Tibial nerve (tissue), 4 donors: ENCODE results near the gene TMEM98.

Experiments
- EP300 ChIP-seq, 2 donors: sonication (generic); formaldehyde crosslinking; IDR thresholded peaks; one replicate each; pipeline ENCODE4 v1.6.1; 2017; ENCODE audit warnings: antibody characterized with exemption in 2 of 2, mild to moderate bottlenecking in 1 of 2
- POLR2A ChIP-seq, 2 donors: fragments of 450-650 bp; IDR thresholded peaks; one replicate each; pipeline ENCODE4 v1.6.1; 2017; ENCODE audit warnings: antibody characterized with exemption in 2 of 2, mild to moderate bottlenecking in 2 of 2, moderate library complexity in 2 of 2
- TF ChIP-seq, protein P1 (sequence below), 5 experiments: fragments of 200-600 bp in 3 of 5; fragments of 450-650 bp in 2 of 5; sonication (generic) in 3 of 5; IDR thresholded peaks; one replicate each; pipeline ENCODE4 v1.5.1; 2016 to 2019; ENCODE audit warnings: antibody characterized with exemption in 5 of 5, mild to moderate bottlenecking in 3 of 5, moderate library complexity in 2 of 5

DNA sequence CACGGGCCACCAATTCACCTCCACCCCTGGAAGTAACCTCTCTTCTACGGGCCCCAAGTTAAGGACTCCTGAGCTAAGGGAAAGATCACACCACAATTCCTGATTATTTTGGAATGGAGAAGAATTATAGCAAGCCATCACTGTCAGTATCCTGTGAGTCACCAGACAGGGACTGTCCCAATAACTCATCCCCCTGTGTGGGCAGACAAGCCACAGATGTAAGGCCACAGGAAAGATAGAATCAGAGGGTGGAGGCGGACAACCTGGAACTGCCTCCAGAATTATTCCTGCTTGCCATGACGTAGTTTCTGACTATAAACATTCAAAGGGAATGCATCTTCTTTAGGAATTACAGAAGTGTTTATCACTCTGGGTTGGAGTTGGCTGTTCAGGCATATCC lies 45.2 kb upstream of the TMEM98 start:
- TF ChIP-seq, protein P1, sequence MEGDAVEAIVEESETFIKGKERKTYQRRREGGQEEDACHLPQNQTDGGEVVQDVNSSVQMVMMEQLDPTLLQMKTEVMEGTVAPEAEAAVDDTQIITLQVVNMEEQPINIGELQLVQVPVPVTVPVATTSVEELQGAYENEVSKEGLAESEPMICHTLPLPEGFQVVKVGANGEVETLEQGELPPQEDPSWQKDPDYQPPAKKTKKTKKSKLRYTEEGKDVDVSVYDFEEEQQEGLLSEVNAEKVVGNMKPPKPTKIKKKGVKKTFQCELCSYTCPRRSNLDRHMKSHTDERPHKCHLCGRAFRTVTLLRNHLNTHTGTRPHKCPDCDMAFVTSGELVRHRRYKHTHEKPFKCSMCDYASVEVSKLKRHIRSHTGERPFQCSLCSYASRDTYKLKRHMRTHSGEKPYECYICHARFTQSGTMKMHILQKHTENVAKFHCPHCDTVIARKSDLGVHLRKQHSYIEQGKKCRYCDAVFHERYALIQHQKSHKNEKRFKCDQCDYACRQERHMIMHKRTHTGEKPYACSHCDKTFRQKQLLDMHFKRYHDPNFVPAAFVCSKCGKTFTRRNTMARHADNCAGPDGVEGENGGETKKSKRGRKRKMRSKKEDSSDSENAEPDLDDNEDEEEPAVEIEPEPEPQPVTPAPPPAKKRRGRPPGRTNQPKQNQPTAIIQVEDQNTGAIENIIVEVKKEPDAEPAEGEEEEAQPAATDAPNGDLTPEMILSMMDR (IDR thresholded peaks at IDR 0.05), result no peak
- TF ChIP-seq POLR2A (IDR thresholded peaks at IDR 0.05) (no peak), EP300 (IDR thresholded peaks at IDR 0.05) (no peak)
